Suprapubic skin (tissue), 4 donors: ENCODE results near the gene SPRED2.

Source experiments
- EP300 ChIP-seq: sonication (generic); formaldehyde crosslinking; IDR thresholded peaks from one replicate; pipeline ENCODE4 v1.6.1; 2017; ENCODE audit warnings: antibody characterized with exemption
- POLR2AphosphoS5 ChIP-seq, 3 donors: sonication (generic); formaldehyde crosslinking; IDR thresholded peaks; one replicate each; pipeline ENCODE4 v1.6.1; 2017; ENCODE audit warnings: antibody characterized with exemption in 3 of 3

DNA sequence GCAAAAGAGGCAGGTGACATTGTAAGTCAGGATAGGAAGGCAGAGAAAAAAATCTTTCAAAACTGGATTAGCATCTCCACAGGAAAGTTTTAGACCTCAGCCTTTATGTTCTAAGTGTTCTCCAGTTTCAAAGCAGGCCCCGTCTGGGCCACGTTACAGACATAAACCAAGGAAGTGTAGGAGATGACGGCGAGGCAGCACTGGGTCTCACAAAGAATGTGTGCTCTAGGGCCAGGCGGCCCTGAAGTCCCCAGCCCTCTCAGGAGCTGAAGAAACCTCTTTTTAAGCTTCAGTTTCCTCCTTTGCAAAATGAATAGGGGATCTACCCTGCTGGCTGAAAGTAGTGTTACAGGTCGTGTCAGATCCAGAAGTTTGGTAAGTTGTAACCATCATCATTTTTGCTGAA is 81.7 kb downstream of the SPRED2 start:
- no peak for TF ChIP-seq EP300
- no peak for TF ChIP-seq POLR2AphosphoS5 (IDR thresholded peaks at IDR 0.05)
